Measurements from ENCODE around the gene GGT5.
"Not testable (repeated sequence)": the region's sequence is repeated elsewhere in the genome, so short reads cannot be mapped to it uniquely, and the experiment has no call there.

DNA sequence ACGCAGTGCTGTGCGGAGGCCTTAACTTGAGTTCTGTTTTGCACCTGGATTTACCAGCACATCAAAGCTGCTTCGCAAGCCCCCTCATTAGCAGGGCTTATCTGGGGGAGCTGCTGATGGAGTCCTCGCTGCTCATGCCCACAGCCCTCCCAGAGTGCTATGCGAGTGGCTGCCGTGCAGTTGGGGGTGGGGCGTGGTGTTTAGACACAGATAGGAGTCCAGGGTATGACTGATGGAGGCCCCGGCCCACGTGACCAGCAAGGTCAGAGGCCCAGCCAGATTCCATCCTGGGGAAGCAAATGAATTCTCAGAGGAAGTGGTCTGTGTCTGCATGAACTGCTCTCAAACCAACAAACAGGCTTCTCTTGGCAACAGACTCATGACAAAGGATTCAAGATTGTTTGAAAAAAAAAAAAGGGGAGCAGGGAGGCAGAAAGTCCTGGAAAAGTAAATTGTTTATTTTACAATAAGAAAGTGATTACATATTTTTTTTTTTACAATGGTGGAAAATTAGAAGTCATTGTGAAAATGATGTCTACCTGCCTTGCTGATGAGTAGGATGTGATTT, 19.5 kb upstream of the GGT5 start:
- TF ChIP-seq, protein P1, sequence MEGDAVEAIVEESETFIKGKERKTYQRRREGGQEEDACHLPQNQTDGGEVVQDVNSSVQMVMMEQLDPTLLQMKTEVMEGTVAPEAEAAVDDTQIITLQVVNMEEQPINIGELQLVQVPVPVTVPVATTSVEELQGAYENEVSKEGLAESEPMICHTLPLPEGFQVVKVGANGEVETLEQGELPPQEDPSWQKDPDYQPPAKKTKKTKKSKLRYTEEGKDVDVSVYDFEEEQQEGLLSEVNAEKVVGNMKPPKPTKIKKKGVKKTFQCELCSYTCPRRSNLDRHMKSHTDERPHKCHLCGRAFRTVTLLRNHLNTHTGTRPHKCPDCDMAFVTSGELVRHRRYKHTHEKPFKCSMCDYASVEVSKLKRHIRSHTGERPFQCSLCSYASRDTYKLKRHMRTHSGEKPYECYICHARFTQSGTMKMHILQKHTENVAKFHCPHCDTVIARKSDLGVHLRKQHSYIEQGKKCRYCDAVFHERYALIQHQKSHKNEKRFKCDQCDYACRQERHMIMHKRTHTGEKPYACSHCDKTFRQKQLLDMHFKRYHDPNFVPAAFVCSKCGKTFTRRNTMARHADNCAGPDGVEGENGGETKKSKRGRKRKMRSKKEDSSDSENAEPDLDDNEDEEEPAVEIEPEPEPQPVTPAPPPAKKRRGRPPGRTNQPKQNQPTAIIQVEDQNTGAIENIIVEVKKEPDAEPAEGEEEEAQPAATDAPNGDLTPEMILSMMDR (IDR thresholded peaks at IDR 0.05): not testable (repeated sequence)
- not testable (repeated sequence) for TF ChIP-seq POLR2A (IDR thresholded peaks at IDR 0.05)
